HCT116 (cell line): ENCODE data around the gene ZBTB2.

ENCODE experiments used
- CEBPB ChIP-seq: IDR thresholded peaks from 2 replicates; pipeline ENCODE4 v1.6.1; 2012; ENCODE audit warnings: low read depth
- CTCF ChIP-seq, 3 experiments: fragments of 200-600 bp in 1 of 3; sonication (generic) in 1 of 3; IDR thresholded peaks in 2 of 3; conservative IDR thresholded peaks in 1 of 3; 2 replicates each; pipeline ENCODE4 v1.5.1; 2012 to 2017; ENCODE audit warnings: low read depth in 2 of 3, low read length in 2 of 3, antibody characterized with exemption in 1 of 3, borderline replicate concordance in 1 of 3, control low read depth in 1 of 3, mild to moderate bottlenecking in 1 of 3, mixed read lengths in 1 of 3, mixed run types in 1 of 3, moderate library complexity in 1 of 3; ENCODE audit not compliant: insufficient read depth in 1 of 3
- EZH2 ChIP-seq: fragments of 200-600 bp; sonication (generic); IDR thresholded peaks from 2 replicates; pipeline ENCODE4 v1.6.1; 2017; ENCODE audit warnings: antibody characterized with exemption, mixed run types
- EZH2phosphoT487 ChIP-seq: fragments of 200-600 bp; IDR thresholded peaks from 2 replicates; pipeline ENCODE4 v1.6.1; 2018; ENCODE audit warnings: antibody characterized with exemption, borderline replicate concordance
- POLR2AphosphoS5 ChIP-seq: IDR thresholded peaks from 2 replicates; pipeline ENCODE4 v1.6.1; 2011; ENCODE audit warnings: mild to moderate bottlenecking, low read depth, low read length, moderate library complexity
- SRF ChIP-seq: IDR thresholded peaks from 2 replicates; pipeline ENCODE4 v1.6.1; 2012; ENCODE audit warnings: low read depth

- no peak for TF ChIP-seq CTCF (IDR thresholded peaks at IDR 0.05 in 2 of 3, conservative IDR thresholded peaks at IDR 0.05 in 1 of 3; ENCODE audit: borderline replicate concordance in 1 of 3, insufficient read depth in 1 of 3, low read depth in 2 of 3, low read length in 2 of 3)
- TF ChIP-seq EZH2, result no peak
- no peak for TF ChIP-seq CEBPB
- TF ChIP-seq POLR2AphosphoS5, result no peak
- TF ChIP-seq SRF, result no peak
- no peak for TF ChIP-seq EZH2phosphoT487
These were observed 71.2 kb downstream of the ZBTB2 start for GRCh38 chr6:151320140-151320539.
